VCaP (cell line): Measurements from ENCODE around the gene KIT.
"Not testable (repeated sequence)": the region's sequence is repeated elsewhere in the genome, so short reads cannot be mapped to it uniquely, and the experiment has no call there.

Source experiments
- H3K27ac ChIP-seq: fragments of 450-650 bp; 2 replicates; pipeline ENCODE4 v1.5.1; 2017
- CTCF ChIP-seq: fragments of 450-650 bp; conservative IDR thresholded peaks from 2 replicates; pipeline ENCODE4 v1.5.1; 2017; ENCODE audit warnings: mild to moderate bottlenecking, moderate library complexity

KIT gene

GRCh38 chr4:54635318-54635717 lies 22.4 kb upstream of the KIT start:
- no peak for TF ChIP-seq CTCF
- no peak overlapping the region for H3K27ac ChIP-seq

GRCh38 chr4:54637325-54637724 lies 20.4 kb upstream of the KIT start:
- no peak for TF ChIP-seq CTCF
- H3K27ac ChIP-seq, result no peak overlapping the region

GRCh38 chr4:54641101-54641500 lies 16.7 kb upstream of the KIT start:
- not testable (repeated sequence) for H3K27ac ChIP-seq

- no peak for TF ChIP-seq CTCF
These were observed 14.6 kb upstream of the KIT start for GRCh38 chr4:54643172-54643571.

GRCh38 chr4:54643958-54644751 lies 13.6 kb upstream of the KIT start:
- no peak overlapping the region for H3K27ac ChIP-seq
- no peak for TF ChIP-seq CTCF

More at GRCh38 chr4:54643172-54643571, 14.6 kb upstream of the KIT start:
- no peak overlapping the region for H3K27ac ChIP-seq

- TF ChIP-seq CTCF, result no peak
These were observed 11.9 kb upstream of the KIT start for GRCh38 chr4:54645830-54646229.

GRCh38 chr4:54647070-54647469 lies 10.7 kb upstream of the KIT start:
- TF ChIP-seq CTCF, result no peak
- no peak overlapping the region for H3K27ac ChIP-seq

More at GRCh38 chr4:54645830-54646229, 11.9 kb upstream of the KIT start:
- no peak overlapping the region for H3K27ac ChIP-seq

- no peak overlapping the region for H3K27ac ChIP-seq
- no peak for TF ChIP-seq CTCF
These were observed 6.7 kb upstream of the KIT start for GRCh38 chr4:54651050-54651449.
